Hematopoietic multipotent progenitor cell (in vitro differentiated cells): ENCODE data around the gene PLCH1. TPM values are rescaled to one million over a fixed set of nuclear protein-coding genes. Genes with fewer than 3 reads are reported as not detected.
"Not testable (repeated sequence)": the region's sequence is repeated elsewhere in the genome, so short reads cannot be mapped to it uniquely, and the experiment has no call there.

Experiments used
- DNase-seq, 3 donors: peaks; one replicate each; pipeline ENCODE4 v3.0.0-alpha.2; 2011 to 2015; ENCODE audit warnings: low read depth in 2 of 3, low spot score in 2 of 3
- total RNA-seq: library from RNA; depleted of rRNA; stranded (reverse); fragments of >200 nt; gene quantifications from one replicate; pipeline ENCODE4 v1.2.3, GENCODE V29; 2012

Gene PLCH1
- total RNA-seq, 1 donor = 1.1 TPM

DNA sequence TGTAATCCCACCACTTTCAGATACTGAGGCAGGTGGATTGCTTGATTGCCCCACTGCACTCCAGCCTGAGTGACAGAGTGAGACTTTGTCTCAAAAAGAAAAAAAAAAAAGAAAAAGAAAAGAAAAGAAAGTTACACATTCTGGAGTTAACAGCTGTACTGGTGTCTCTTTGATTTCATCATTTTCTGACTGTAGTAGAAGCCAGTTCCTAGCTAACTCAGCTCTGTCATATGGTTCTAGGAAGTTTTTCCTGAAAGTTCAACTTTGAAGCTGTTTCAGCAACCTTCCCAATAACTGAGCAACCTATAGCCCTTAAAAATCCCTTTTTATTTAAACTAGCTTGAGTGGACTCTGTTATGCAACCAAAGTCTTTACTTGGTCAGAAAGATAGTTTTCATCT lies 346.8 kb downstream of the PLCH1 start:
- DNase-seq = no peak

DNA sequence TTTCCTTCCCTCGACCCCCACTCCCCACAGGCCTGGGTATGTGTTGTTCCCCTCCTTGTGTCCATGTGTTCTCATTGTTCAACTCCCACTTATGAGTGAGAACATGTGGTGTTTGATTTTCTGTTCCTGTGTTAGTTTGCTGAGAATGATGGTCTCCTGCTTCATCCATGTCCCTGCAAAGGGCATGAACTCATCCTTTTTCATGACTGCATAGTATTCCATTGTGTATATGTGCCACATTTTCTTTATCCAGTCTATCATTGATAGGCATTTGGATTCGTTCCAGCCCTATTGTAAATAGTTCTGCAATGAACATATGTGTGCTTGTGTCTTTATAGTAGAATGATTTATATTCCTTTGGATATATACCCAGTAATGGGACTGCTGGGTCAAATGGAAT lies 350.0 kb downstream of the PLCH1 start:
- DNase-seq = not testable (repeated sequence)

DNA sequence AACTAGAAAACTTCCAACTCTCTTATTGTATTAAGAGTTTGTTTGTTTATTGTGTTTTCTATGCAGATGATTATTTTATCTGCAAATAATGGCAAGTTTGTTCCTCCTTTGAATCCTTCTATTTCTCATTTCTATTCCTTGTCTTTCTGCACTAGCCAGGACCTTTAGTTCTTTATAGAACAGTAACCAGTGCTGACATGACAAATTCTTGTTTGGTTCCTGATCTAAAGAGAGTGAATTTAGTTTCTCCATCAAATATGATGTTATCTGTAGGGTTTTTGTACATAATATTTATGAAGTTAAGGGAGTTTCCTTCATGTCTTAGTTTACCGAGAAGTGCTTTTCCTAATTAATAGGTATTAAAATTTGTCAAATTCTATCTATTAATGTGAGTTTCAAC lies 350.6 kb downstream of the PLCH1 start:
- DNase-seq = no peak

DNA sequence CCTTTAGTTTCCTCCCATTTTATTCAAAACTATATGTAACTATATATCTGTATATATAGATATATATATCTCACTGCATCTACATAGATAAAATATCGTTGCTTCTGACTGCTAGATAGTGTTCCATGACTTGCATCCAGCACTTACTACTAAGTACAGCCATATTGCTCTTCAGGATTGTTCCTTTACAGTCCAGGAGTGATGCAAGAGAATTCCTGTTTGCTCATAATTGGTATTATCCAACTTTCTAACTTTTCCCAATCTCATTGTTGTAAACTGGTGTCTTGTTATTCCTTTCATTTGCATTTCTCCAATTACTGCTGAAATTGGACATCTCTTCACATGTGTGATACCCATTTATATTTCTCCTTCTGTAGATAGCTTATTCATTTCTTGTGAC lies 351.6 kb downstream of the PLCH1 start:
- DNase-seq = no peak

DNA sequence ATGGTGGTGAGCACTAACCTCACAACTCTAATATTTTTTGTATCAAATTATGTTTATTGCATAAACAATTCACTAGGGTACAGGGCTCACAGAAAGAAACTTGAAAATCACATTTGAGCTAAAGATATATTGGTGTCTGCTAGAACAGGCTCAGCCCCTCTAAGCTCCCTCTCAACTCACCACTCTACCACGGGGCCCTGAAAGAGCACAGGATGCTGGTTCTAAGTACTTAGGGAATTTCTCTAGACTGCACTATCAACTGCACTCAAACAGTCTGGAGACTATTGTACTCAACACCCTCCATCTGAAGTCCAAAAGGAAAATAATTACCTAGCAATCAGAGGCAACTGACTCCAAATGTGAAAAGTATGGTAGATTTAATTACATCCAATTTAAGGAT lies 352.7 kb downstream of the PLCH1 start:
- DNase-seq = no peak

DNA sequence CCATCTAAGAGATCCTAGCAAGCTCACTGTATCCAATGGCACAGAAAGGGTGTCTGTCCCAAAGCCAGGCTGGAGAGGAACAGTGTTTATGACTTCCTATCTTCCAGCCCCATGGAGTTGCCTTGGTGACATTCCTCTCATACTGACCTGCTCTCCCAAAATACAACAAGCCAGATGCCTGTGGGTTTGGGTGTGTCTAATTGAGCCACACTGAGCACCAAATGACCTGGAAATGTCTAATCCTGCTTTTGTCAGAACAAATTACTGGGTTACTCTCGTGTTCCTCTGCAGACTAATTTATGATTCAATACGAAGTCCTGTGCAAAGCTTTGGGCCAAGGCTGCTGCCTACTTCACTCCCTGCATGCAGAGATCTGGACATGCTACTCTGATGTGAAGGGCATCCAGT lies 353.3 kb downstream of the PLCH1 start:
- DNase-seq = no peak

DNA sequence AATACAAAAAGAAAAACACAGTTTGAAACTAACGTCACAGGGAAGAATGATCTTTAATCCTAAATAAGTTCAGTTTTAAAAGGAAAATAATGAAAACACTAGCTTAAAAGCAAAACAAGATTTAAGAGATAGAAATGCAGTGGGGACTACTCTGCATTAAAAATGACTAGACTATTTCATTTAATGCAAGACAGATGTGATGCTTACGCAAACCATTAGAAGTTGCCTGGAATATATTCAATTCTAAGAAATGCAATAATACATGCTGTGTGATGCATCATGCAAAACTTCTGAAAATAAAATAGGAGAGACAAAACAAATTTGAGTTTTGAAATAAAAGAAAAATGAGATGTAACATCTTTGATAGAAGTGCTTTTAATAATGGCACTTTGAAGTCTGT lies 353.8 kb downstream of the PLCH1 start:
- DNase-seq = no peak

DNA sequence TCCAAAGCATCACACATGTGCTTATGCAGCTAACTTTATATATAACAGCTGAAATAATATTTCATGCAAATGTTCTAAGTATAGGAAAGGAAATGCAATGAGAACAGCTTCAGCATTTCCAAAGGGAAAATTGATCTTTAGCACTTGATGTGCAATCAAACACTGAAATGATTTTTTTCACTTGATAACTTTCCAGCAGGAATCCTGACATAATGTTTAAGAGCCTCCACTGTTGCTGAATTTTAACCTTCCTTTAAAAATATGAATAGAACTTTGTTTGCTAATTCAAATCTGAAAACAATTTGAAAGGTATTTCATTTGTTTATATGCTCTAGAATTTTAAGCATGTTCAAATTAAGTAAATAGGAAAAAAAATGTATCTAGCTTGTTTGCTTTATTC lies 354.5 kb downstream of the PLCH1 start:
- no peak for DNase-seq

DNA sequence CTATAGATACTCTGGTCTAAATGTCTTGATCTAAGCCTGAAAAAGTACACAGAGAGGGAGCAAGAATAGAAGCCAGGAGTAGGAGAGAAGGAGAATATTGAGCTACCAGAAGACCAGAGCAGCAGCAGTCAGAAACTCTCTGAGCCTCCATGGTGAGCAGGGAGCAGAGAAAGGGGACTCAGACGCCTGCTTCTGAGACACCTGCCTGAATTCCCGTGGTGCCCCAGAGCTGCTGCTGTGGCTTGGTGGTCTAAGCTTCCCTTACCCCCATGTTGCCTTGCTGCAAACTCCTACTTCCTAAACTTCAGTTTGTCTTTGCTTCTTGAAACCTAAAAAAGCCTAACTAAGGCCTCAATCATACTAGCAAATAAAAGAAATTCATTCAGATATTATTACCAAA lies 356.5 kb downstream of the PLCH1 start:
- DNase-seq = no peak

DNA sequence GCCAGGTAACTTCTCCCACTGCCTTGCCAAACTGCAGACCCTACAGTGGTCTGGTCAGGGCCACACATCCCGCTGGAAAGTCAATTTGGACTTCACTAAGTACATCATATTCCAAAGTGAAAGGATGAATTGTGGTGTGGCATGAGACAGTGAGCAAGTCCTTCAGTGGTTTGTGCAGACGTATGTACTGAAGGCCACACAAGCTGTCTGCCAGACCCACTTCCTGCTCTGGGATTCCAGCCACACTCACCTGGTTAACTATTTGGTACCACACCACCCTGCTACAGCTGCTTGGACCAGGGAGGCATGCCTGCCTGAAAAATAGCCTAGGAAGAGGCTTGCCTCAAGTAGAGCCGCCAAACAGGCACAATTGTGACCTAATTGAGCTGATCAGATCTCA lies 357.3 kb downstream of the PLCH1 start:
- no peak for DNase-seq

DNA sequence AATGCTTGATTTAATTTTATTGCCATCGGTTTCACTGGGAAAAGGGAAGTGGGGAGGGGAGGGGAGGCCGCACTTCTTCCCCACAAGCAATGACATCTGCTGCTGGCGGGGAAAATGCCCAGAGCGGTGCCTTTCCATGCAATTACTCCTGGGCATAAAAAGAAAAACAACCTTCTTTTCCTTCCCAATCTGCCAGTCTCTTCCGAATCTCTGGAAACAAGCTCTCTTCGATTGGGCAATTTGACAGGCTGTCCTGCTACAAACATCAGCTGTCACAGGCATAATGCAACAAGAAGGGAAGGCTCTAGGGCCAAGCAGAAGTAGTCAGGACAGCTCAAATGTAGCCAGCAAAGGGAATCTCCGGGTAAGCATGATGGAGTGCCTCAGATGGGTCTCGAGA lies 358.0 kb downstream of the PLCH1 start:
- DNase-seq = no peak

DNA sequence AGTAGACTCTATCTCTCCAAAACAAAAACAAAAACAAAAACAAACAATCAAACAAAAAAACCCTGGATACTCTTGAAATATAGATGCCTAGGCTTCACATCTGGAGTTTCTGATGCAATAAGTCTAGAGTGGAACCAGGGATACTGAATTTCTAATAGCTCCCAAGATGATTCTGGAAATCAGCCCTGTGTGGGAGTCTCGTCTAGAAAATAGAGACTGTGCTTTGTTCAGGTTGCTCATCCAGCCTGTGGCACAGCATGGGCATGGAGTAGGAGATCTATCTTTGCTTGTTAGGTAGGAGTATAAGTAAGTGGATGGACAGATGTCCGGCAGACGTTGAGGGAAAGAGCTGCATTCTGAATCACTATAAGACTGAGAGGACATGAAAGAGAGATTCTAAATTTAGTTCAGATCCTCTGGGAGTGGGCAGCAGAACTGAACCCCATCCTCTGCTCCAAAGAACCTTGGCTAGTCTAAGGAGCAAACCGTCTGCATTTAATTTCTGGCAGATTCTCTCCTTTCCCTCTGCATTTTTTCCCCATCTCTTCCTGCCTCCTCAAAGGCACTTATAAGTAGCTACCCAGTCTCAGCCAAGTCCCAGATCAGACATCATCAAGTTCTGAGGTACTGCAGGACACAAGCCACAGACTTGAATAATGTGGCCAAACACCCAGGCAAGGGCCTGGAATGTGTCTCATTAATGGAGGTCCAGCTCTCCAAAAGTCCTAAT lies 358.8 kb downstream of the PLCH1 start:
- DNase-seq = no peak

DNA sequence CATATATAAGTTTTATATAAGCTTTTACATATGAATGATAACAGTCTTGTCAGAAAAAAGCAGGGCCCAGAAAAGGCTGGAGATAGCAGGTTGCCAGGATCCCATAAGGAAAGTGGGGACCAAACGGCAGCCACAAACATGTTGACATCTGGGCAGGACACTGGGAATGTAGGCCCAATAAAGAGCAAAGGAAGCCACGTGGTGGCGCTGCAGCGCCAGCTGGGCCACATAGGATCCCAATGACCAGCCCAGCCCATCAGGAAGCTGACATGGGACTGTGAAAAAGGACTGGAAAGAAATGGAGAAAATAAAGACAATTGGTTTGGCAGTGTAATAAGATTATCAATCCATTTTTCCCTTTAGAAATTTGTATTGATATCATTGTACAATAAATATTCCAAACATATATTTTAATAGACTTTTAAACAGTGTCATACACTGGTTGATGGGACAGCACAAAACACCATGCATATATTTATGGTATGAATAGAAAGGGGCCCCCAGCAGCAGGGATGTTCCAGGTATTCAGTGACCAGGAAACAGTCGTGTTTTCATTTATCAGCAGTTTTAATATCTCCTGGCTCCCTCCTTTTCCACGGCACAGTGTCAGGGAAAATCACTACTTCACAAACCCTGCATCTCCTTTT lies 362.4 kb downstream of the PLCH1 start:
- peak in 2 of 3 donors; percentile 18 to 34 for DNase-seq

DNA sequence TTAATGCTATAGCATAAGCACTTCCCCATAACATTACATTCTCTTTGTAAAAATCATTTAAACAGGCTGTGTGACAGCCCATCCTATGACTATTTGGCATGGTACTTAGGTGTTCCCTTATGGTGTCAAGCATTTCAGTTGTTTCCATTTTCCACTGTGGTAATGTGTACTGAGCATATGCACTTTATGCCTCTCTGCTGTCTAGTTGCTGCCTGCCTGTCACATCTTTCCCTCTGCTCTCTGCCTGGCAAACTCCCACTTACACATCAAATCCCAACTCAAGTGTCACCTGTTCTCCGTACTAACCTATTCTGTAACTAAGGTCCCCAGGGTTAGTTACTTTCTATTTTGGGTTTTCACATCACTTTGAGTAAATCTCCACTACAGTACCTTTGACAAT lies 367.0 kb downstream of the PLCH1 start:
- no peak for DNase-seq

DNA sequence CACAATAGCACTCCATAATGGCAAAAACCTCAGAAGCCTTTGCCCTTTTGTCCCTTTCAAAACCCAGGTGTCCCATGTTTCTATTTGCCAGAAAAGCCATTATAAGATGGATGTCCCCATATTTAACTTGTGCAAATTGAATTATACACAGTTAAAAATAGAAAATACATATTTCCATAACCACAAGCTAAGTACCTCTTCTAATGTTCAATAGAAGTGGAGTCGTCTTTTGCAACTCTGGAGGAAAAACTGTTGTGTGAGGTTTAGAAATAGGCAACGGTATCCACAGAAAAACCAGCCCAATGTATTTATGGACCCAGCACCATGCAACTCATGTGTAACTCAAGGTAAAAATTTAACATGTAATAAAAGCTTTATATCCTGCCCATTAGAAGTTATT lies 367.8 kb downstream of the PLCH1 start:
- DNase-seq = no peak

DNA sequence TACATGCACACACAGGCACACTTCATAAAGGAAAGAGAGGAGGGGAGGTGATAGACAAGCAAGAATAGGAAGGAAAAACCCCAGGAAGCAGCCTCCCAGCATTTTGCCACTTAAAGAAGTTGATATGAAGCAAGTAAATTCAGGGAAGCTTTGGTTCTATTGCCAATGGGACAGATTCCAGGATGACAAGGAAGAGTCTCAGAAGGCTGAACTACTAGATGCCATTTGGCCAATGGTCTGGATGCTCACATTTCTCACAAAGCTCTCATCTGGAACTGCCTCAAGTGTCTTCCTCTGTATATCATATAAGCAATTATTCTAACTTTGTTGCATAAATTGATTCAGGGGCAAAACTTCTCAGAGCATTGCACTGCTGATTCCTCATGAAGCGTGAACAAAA lies 372.6 kb downstream of the PLCH1 start:
- DNase-seq = no peak

DNA sequence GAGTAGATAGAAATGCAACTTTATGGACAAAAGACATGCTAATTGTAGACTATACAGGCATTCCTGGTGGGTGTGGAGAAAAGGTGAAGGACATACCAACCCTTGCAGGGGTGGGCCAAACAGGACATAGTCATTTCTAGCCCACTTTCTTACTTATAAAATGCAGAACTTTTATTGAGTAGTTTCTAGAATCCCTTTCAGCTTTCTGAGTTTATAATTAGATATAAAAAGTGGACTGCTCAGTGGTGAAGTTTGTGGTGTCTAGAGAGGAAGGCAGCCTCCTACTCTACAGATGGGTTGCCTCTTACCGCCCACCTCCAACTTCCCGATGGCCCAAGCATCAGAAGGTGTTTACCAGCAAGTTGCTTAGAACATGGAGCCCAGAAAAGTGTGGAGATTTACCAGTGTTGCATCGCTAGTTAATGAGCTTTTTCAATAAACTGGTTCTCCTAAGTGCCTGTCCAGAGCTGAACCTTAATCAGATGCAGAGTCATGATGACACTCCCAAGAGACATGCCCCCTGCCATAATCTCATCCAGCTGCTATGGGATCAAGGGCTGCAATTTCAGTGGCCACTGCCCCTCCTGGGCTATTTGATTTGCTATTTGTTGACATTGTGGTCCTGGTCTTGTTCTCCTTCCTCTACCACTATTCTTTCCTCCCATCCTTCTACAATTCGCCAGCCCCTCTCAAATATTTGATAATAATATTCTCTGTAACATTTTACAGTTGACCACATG lies 373.9 kb downstream of the PLCH1 start:
- DNase-seq = no peak

DNA sequence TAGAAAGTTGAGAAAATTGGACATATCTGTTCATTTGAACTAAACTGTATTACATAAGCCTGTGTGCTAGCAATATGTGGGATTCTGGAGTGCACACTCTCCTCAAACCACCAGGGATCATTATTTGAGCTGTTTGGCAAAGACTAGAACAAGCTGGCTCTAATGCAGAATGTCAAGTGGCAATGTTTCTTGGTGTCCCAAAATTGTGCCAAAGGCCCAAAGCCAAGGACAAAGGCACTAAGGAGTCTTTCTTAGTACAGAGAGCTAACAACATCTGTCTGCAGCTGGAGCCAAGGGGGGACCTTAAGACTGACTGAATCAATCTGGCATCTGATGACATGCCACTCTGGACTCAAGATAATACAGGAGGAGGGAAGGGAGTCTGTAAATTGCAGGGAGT lies 374.7 kb downstream of the PLCH1 start:
- no peak for DNase-seq

DNA sequence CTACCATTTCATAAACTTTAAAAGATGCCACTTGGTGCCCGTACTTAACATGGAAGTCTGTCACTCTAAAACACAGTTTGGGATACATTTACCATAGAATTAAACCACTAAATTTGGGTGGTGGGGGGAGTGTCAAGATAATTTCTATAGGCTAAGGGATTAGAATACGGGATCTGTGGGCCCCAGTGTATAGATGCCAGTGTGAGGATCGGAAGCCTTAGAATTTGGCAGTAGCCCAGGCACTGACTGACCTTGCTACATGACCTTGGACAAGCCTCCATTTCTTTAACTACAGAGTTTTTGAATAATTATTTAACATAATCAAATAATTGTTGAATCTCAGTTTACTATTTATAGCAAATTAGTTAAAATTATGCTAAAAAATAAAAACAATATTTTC lies 375.1 kb downstream of the PLCH1 start:
- DNase-seq = no peak

DNA sequence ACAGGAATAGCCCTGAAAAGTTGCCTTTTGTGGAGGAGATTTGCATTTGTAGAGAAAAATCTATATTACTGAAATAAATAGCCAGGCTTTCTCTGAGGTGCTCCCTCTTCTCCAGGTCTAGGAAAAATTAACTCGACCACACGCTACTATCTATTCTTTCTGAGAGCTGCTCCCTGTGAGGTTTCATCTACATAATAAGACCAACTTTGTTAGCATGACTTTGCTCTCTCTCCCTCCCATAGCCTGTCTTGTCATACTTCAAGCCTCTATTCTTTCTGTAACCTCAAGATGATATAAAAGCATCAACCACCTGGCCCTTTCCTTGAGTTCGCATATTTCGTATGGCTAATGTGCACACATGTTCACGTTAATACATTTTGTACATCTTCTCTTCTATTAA lies 375.6 kb downstream of the PLCH1 start:
- DNase-seq = no peak

DNA sequence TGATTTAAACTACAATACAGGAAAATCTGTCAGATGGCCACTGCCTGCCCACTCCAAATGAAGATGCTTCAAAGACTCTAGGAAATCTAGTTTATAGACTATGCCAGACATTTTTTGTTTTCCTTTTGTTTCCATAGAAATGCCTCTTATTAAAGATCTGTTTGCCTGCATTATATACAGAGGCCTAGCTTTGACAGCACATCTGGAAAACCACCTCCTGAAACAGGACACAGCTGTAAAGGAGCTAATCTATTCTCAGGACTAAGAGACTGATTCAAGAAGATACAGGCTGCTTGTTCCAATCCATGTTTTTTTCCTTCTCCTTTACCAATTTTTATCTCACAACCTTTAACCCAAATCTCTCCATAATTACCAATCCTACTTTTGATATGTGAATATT lies 376.1 kb downstream of the PLCH1 start:
- no peak for DNase-seq

DNA sequence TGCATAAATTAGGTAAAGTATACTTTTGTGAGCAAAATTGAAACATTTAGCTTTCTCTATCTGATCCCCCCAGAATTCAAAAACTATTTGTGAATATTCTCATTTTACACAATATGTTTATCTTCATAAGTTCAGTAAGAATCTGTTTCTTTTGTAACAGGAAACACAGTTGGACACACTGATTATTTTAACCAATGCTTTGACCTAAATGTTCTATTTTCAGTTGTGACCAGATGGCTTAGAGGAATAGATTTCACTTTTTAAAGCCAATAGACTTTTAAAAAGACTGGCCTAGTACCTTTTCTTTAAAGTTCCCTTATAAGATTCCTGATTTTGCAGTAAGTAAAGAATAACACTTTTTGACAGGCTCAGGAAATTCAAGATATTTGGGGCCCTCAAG lies 377.4 kb downstream of the PLCH1 start:
- DNase-seq = no peak
